Measurements from ENCODE around the gene GBA2. TPM values are rescaled to one million over a fixed set of nuclear protein-coding genes. Genes with fewer than 3 reads are reported as not detected.

The GBA2 gene
- total RNA-seq, 4 donors from 2014 or later = 263 to 474 (median 436) TPM

DNA sequence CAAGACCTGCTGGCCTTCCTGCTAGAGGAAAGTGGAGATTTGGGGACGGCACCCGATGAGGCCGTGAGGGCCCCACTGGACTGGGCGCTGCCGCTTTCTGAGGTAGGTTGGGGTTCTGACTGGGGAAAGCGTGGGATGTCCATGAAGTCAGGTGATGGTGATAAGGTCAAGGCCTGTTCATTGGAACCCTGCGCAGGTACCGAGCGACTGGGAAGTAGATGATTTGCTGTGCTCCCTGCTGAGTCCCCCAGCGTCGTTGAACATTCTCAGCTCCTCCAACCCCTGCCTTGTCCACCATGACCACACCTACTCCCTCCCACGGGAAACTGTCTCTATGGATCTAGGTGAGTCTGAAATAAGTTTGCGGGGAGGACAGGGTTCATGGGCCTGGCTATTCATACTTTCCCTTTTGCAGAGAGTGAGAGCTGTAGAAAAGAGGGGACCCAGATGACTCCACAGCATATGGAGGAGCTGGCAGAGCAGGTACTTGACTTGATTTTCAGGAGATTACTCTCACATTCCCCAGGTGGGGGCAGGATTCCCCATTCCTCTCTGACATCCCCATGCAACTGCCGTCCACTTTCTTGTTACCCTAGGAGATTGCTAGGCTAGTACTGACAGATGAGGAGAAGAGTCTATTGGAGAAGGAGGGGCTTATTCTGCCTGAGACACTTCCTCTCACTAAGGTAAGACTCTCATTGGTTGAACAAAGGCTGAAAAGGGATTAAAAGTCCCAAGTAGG is 16.1 kb downstream of the GBA2 start:
- no peaks in the 10 kb centered on the region for H3K9me3 ChIP-seq
- DNase-seq = peak in 2 of 3 donors; percentile 47 to 58
- H3K36me3 ChIP-seq = peaks cover 0 to 36% (median 0%) of the 10 kb centered on the region in 3 donors
- peaks cover 6 to 47% (median 19%) of the 10 kb centered on the region in 4 donors for H3K4me1 ChIP-seq
- H3K27me3 ChIP-seq = no peaks in the 10 kb centered on the region
- TF ChIP-seq, protein P1, sequence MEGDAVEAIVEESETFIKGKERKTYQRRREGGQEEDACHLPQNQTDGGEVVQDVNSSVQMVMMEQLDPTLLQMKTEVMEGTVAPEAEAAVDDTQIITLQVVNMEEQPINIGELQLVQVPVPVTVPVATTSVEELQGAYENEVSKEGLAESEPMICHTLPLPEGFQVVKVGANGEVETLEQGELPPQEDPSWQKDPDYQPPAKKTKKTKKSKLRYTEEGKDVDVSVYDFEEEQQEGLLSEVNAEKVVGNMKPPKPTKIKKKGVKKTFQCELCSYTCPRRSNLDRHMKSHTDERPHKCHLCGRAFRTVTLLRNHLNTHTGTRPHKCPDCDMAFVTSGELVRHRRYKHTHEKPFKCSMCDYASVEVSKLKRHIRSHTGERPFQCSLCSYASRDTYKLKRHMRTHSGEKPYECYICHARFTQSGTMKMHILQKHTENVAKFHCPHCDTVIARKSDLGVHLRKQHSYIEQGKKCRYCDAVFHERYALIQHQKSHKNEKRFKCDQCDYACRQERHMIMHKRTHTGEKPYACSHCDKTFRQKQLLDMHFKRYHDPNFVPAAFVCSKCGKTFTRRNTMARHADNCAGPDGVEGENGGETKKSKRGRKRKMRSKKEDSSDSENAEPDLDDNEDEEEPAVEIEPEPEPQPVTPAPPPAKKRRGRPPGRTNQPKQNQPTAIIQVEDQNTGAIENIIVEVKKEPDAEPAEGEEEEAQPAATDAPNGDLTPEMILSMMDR (IDR thresholded peaks at IDR 0.05) = peak in 1 of 6 experiments; percentile 8
- no peak for TF ChIP-seq POLR2A (IDR thresholded peaks at IDR 0.05)
- peak overlapping the region; percentile 94 to 100 (median 96) for H3K27ac ChIP-seq
- H3K4me3 ChIP-seq = peak overlapping the region; percentile 64 to 92 (median 72)

DNA sequence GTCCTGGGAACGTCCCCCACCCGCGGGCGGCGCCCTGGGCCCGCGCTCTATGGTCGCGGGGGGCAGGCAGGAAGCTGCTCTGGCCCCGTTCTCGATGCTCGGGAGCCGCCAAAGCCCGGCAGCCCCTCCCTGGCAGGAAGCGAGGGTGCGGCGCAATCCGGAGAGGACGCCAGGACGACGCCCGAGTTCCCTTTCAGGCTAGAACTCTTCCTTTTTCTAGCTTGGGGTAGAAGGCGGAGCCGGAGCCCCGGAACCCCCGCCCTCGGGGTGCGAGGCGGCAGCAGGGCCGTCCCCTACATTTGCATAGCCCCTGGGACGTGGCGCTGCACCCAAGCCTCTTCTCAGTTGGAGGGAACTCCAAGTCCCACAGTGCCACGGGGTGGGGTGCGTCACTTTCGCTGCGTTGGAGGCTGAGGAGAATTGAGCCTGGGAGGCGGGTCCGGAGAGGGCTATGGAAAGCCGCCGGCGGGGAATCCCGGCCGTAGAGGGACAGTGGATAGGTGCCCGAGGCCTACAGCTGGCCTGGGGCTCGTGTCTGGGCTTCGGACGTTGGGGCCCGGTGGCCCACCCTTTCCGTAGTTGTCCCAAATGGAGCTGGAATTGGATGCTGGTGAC is 16.7 kb downstream of the GBA2 start, which contains the start of the genes CREB3 and TLN1:
TSS of gene CREB3 (plus strand) at position 482 of the 615 bp plus-strand sequence. CDS start at position 589, 107 bp downstream.
TSS of gene TLN1 (minus strand) at position 11 of the 615 bp plus-strand sequence. CDS start 6,501 bp downstream, outside the sequence.
- Histone ChIP-seq H3K9me3 (no peaks in the 10 kb centered on the region), H3K36me3 (peaks cover 0 to 29% (median 0%) of the 10 kb centered on the region in 3 donors), H3K27ac (peak within 1 kb of the TSS; percentile 94 to 100 (median 96)), H3K27me3 (no peaks in the 10 kb centered on the region), H3K4me3 (peak within 1 kb of the TSS; percentile 64 to 92 (median 72)), H3K4me1 (peaks cover 7 to 54% (median 24%) of the 10 kb centered on the region in 4 donors)
- DNase-seq = peak; percentile 96 to 99 (median 98)
- peak; percentile 80 to 89 for TF ChIP-seq POLR2A (IDR thresholded peaks at IDR 0.05)
- TF ChIP-seq, protein P1 (IDR thresholded peaks at IDR 0.05) = peak in 1 of 6 experiments; percentile 15

DNA sequence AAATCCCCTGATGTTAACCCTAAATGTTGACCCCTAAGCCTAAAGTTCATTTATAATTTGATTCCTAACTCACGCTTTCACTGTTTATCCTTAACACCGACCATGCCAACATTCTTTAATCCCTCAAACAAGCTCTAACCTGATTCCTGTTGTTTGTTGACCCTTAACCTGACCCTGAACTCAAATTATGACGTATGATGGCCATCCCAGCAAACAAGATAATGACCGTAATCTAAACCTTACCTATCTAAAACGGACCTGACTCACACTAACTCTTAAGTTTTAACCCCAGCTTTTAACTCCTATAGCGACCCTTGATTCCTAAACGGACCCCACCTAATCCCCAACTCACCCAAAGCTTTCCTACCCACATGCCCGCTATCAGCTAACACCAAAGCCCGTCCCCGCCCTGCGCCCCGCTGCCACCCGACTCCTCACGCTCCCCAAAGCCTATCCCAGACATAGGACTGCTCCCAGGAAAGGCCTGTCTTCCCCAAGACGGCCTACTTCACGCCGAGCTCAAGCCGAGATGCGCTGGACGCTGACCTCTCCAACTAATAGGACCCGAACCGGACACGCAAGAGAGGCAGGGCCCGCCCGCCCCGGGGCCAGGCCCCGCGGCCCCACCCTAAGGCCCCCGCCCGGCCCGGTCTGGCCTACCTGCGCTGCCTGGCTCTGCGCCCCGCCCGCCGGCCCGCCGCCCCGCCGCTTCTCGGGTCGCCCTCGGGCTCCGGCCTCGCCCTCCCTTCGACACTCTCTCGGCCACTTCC is 17.4 kb downstream of the GBA2 start:
- Histone ChIP-seq H3K9me3 (no peaks in the 10 kb centered on the region), H3K36me3 (peaks cover 0 to 22% (median 0%) of the 10 kb centered on the region in 3 donors), H3K4me1 (peaks cover 9 to 61% (median 28%) of the 10 kb centered on the region in 4 donors), H3K27me3 (no peaks in the 10 kb centered on the region), H3K4me3 (peak overlapping the region; percentile 64 to 92 (median 72)), H3K27ac (peak overlapping the region; percentile 94 to 100 (median 96))
- peak in 1 of 3 donors; percentile 45 for DNase-seq
- no peak for TF ChIP-seq POLR2A (IDR thresholded peaks at IDR 0.05)
- TF ChIP-seq, protein P1 (IDR thresholded peaks at IDR 0.05) = no peak

DNA sequence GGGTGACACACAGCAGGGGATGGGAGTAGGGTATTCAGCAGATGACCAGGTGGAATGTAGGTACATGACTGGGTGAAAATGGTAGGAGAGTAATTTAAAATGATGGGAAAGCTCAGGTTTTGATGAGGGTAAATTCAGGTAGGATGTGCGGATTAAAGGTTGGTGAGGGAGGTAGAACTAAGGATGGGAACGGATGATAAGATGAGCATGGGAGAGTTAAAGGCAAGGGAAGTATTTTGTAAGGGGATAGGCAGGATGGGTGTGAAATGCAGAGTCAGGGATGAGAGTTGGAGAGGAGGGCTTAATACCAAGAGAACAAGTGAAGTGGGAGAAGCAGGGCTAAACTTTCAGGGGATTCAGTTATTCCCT is 18.6 kb downstream of the GBA2 start:
- peaks cover 9 to 69% (median 28%) of the 10 kb centered on the region in 4 donors for H3K4me1 ChIP-seq
- peak overlapping the region; percentile 94 to 100 (median 96) for H3K27ac ChIP-seq
- TF ChIP-seq, protein P1 (IDR thresholded peaks at IDR 0.05) = no peak
- no peak for TF ChIP-seq POLR2A (IDR thresholded peaks at IDR 0.05)
- no peak for DNase-seq
- peak overlapping the region; percentile 64 to 92 (median 72) for H3K4me3 ChIP-seq
- H3K36me3 ChIP-seq = peaks cover 0 to 15% (median 0%) of the 10 kb centered on the region in 3 donors
- no peaks in the 10 kb centered on the region for H3K27me3 ChIP-seq
- no peaks in the 10 kb centered on the region for H3K9me3 ChIP-seq

Measured in Peyer's patch (tissue), 4 donors.